Loucy (cell line): Measurements from ENCODE around the gene PLIN1.
A peak's percentile ranks its signal among the peaks of the same experiment; 100 is the strongest.

ENCODE experiments used
- H2AFZ ChIP-seq: fragments of 200-600 bp; sonication (generic); 2 replicates; pipeline ENCODE4 v1.6.0; 2016; ENCODE audit warnings: antibody characterized with exemption, mild to moderate bottlenecking, low read length, moderate library complexity
- H3F3A ChIP-seq: fragments of 200-600 bp; 2 replicates; pipeline ENCODE4 v1.6.0; 2016; ENCODE audit warnings: antibody characterized with exemption, low read depth, mild to moderate bottlenecking
- H3K27me3 ChIP-seq: fragments of 200-600 bp; sonication (generic); 2 replicates; pipeline ENCODE4 v1.6.1; 2014; ENCODE audit warnings: low read length, mild to moderate bottlenecking; ENCODE audit not compliant: insufficient read depth, poor library complexity, severe bottlenecking
- H3K36me3 ChIP-seq: fragments of 200-600 bp; sonication (generic); 2 replicates; pipeline ENCODE4 v1.6.1; 2016; ENCODE audit warnings: low read length; ENCODE audit not compliant: insufficient read depth
- H3K4me1 ChIP-seq: fragments of 200-600 bp; sonication (generic); 2 replicates; pipeline ENCODE4 v1.5.1; 2014; ENCODE audit warnings: low read length, mild to moderate bottlenecking; ENCODE audit not compliant: insufficient read depth, poor library complexity, severe bottlenecking
- H3K4me2 ChIP-seq: fragments of 200-600 bp; sonication (generic); 2 replicates; pipeline ENCODE4 v1.6.0; 2014; ENCODE audit warnings: antibody characterized with exemption, low read length, low read depth, mild to moderate bottlenecking; ENCODE audit not compliant: poor library complexity, severe bottlenecking
- H3K4me3 ChIP-seq: fragments of 200-600 bp; sonication (generic); 2 replicates; pipeline ENCODE4 v1.5.1; 2014; ENCODE audit warnings: low read length, mild to moderate bottlenecking, mixed read lengths; ENCODE audit not compliant: poor library complexity, severe bottlenecking
- H3K79me2 ChIP-seq: fragments of 200-600 bp; sonication (generic); 2 replicates; pipeline ENCODE4 v1.6.1; 2014; ENCODE audit warnings: low read length; ENCODE audit not compliant: insufficient read depth
- H3K9ac ChIP-seq: fragments of 200-600 bp; sonication (generic); 2 replicates; pipeline ENCODE4 v1.6.0; 2014; ENCODE audit warnings: mild to moderate bottlenecking, low read depth, low read length, moderate library complexity; ENCODE audit not compliant: poor library complexity, severe bottlenecking
- H3K9me2 ChIP-seq: fragments of 200-600 bp; sonication (generic); replicated peaks from 2 replicates; pipeline ENCODE4 v1.6.1; 2016; ENCODE audit warnings: low read depth, low read length, mixed read lengths
- H3K9me3 ChIP-seq: fragments of 200-600 bp; sonication (generic); 2 replicates; pipeline ENCODE4 v1.6.1; 2014; ENCODE audit warnings: mild to moderate bottlenecking, antibody characterized with exemption, low read length, low read depth; ENCODE audit not compliant: insufficient read depth
- H4K20me1 ChIP-seq: fragments of 200-600 bp; sonication (generic); 2 replicates; pipeline ENCODE4 v1.6.0; 2014; ENCODE audit warnings: antibody characterized with exemption, low read length, mild to moderate bottlenecking; ENCODE audit not compliant: insufficient read depth, poor library complexity, severe bottlenecking
- EZH2phosphoT487 ChIP-seq: fragments of 200-600 bp; IDR thresholded peaks from 2 replicates; pipeline ENCODE4 v1.6.1; 2018; ENCODE audit warnings: antibody characterized with exemption, mild to moderate bottlenecking, moderate library complexity, borderline replicate concordance
- TF ChIP-seq, protein P1 (sequence below): fragments of 200-600 bp; sonication (generic); conservative IDR thresholded peaks from 2 replicates; pipeline ENCODE4 v1.5.1; 2014; ENCODE audit warnings: mild to moderate bottlenecking, antibody characterized with exemption, low read length

PLIN1 gene

DNA sequence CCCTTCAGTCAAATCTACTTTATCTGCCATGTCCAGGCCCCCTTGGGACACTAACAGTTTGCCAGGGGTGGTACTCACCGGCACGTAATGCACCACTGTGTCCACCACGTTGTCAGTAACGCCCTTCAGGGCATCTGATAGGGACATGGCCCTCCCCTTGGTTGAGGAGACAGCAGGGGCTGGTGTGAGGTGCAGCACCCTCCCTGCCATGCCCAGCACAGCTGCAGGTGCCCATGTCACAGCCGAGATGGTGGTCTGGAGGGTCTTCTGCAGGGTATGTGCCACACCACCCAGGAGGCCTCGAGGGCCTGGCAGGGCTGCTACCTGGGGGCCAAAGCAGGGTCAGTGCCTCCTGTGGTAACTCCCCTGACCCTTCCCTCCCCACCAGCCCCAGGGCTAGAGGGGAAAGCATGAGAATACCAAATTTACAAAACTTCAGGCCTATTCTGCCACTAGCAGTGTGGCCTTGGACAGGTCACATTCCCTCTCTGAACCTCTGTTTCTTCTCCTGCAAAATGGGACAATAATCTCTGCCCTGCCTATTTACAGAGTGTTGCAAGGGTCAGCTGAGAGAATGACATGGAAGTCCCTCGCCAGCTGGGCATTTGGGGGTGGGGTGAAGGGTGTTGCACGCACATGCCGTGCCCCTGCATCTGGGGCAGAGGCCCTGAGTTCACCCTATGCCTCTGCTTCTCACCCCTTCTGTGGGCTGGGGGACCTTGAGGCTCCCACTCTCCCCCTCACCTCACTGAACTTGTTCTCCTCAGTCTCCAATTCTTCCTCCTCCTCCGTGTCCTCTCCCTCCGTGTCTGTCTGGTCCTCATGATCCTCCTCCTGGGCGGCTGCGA lies 12.1 kb downstream of the PLIN1 start:
- Histone ChIP-seq H3K36me3 (no peaks in the 10 kb centered on the region), H3F3A (no peaks in the 10 kb centered on the region), H4K20me1 (no peaks in the 10 kb centered on the region), H3K4me3 (no peak overlapping the region), H3K4me1 (peaks cover 4% of the 10 kb centered on the region), H3K9me2 (no peaks in the 10 kb centered on the region), H3K27me3 (no peaks in the 10 kb centered on the region), H3K9me3 (no peaks in the 10 kb centered on the region), H3K79me2 (no peaks in the 10 kb centered on the region), H3K9ac (no peak overlapping the region), H2AFZ (no peak overlapping the region), H3K4me2 (no peak overlapping the region)
- TF ChIP-seq, protein P1, sequence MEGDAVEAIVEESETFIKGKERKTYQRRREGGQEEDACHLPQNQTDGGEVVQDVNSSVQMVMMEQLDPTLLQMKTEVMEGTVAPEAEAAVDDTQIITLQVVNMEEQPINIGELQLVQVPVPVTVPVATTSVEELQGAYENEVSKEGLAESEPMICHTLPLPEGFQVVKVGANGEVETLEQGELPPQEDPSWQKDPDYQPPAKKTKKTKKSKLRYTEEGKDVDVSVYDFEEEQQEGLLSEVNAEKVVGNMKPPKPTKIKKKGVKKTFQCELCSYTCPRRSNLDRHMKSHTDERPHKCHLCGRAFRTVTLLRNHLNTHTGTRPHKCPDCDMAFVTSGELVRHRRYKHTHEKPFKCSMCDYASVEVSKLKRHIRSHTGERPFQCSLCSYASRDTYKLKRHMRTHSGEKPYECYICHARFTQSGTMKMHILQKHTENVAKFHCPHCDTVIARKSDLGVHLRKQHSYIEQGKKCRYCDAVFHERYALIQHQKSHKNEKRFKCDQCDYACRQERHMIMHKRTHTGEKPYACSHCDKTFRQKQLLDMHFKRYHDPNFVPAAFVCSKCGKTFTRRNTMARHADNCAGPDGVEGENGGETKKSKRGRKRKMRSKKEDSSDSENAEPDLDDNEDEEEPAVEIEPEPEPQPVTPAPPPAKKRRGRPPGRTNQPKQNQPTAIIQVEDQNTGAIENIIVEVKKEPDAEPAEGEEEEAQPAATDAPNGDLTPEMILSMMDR, result no peak
- TF ChIP-seq EZH2phosphoT487, result no peak

DNA sequence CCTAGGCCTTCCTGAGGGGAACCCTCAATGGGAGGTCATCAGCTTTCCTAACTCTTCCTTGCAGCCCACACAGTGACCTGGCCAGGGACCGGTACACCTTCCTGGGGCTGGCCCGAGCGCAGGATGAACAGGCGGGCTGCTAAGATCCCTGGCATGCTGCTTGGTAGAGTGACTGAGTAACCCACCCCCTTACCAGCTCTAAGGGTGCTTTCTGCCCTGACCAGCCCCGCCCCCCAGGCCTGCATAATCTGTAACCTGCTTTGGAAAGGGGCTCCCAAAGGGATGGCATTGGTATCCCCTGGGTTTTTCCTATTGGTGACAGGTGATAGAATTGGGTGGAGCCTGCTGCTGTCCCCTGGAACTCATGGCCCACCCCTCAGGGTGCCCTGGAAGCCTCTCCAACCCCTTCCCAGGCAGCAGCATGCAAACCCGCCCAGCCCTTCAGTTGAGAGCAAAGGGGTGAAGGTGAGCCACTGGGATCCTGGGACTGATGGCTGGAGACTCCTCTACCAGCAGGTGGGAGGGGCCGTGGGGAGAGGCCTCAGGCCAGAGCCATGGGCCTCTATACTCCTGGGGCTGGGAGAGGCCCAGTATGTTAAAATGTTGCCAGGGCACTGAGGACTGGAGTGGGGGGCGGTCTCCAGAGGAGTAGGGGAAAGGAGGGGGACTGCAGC lies 12.8 kb downstream of the PLIN1 start:
- Histone ChIP-seq H2AFZ (no peak overlapping the region), H3K27me3 (no peaks in the 10 kb centered on the region), H3K4me1 (no peaks in the 10 kb centered on the region), H3K9me2 (no peaks in the 10 kb centered on the region), H3K4me3 (no peak overlapping the region), H3K36me3 (no peaks in the 10 kb centered on the region), H3K9ac (no peak overlapping the region), H3K79me2 (no peaks in the 10 kb centered on the region), H3K9me3 (no peaks in the 10 kb centered on the region), H3K4me2 (no peak overlapping the region), H4K20me1 (no peaks in the 10 kb centered on the region), H3F3A (no peaks in the 10 kb centered on the region)
- TF ChIP-seq, protein P1, result no peak
- TF ChIP-seq EZH2phosphoT487, result no peak

GRCh38 chr15:89665449-89666181 lies 13.6 kb downstream of the PLIN1 start:
- Histone ChIP-seq H3K4me1 (no peaks in the 10 kb centered on the region), H2AFZ (peak overlapping the region; percentile 69; the same call in 1 of the 2 replicates), H4K20me1 (no peaks in the 10 kb centered on the region), H3K27me3 (no peaks in the 10 kb centered on the region), H3K9me2 (no peaks in the 10 kb centered on the region), H3K9me3 (no peaks in the 10 kb centered on the region), H3K79me2 (no peaks in the 10 kb centered on the region), H3K4me3 (peak overlapping the region; percentile 53), H3K36me3 (no peaks in the 10 kb centered on the region), H3K4me2 (no peak overlapping the region), H3K9ac (no peak overlapping the region), H3F3A (no peaks in the 10 kb centered on the region)
- TF ChIP-seq EZH2phosphoT487, result no peak
- TF ChIP-seq, protein P1, result no peak
